Measurements from ENCODE around the gene PTPN7.
"Not testable (repeated sequence)": the region's sequence is repeated elsewhere in the genome, so short reads cannot be mapped to it uniquely, and the experiment has no call there.

The PTPN7 gene

GRCh38 chr1:202129453-202130296 lies 30.7 kb downstream of the PTPN7 start:
- peak; percentile 84 for DNase-seq

- no peak for DNase-seq
Observed at GRCh38 chr1:202127836-202128622, 32.4 kb downstream of the PTPN7 start.

GRCh38 chr1:202127061-202127460 lies 33.3 kb downstream of the PTPN7 start:
- DNase-seq = no peak

GRCh38 chr1:202126426-202126825 lies 34.0 kb downstream of the PTPN7 start:
- DNase-seq = peak; percentile 72

GRCh38 chr1:202125611-202126010 lies 34.8 kb downstream of the PTPN7 start:
- DNase-seq = no peak

- DNase-seq = peak; percentile 40
Observed at GRCh38 chr1:202124142-202124541, 36.3 kb downstream of the PTPN7 start.

- no peak for DNase-seq
Observed at GRCh38 chr1:202123336-202123813, 37.0 kb downstream of the PTPN7 start.

- DNase-seq = peak; percentile 92
Observed at GRCh38 chr1:202122639-202123335, 37.6 kb downstream of the PTPN7 start, which contains the start of gene GPR37L1. GPR37L1 (plus strand) TSS chr1:202122917; CDS start chr1:202122964, 47 bp downstream.

GRCh38 chr1:202121006-202121405 lies 39.4 kb downstream of the PTPN7 start:
- no peak for DNase-seq

- DNase-seq = no peak
Observed at GRCh38 chr1:202117898-202118371, 42.5 kb downstream of the PTPN7 start.

- DNase-seq = no peak
Observed at GRCh38 chr1:202116287-202116686, 44.1 kb downstream of the PTPN7 start.

GRCh38 chr1:202113690-202114300 lies 46.6 kb downstream of the PTPN7 start:
- no peak for DNase-seq

GRCh38 chr1:202112859-202113689 lies 47.3 kb downstream of the PTPN7 start:
- no peak for DNase-seq

GRCh38 chr1:202111589-202111988 lies 48.8 kb downstream of the PTPN7 start:
- not testable (repeated sequence) for DNase-seq

GRCh38 chr1:202110977-202111376 lies 49.4 kb downstream of the PTPN7 start:
- no peak for DNase-seq

GRCh38 chr1:202107801-202108731 lies 52.3 kb downstream of the PTPN7 start:
- no peak for DNase-seq

GRCh38 chr1:202107321-202107761 lies 53.1 kb downstream of the PTPN7 start:
- no peak for DNase-seq

GRCh38 chr1:202106340-202107254 lies 53.8 kb downstream of the PTPN7 start:
- DNase-seq = no peak

Data from midbrain (tissue), 1 donor.